ENCODE measurements around the gene ATRNL1. TPM values are rescaled to one million over a fixed set of nuclear protein-coding genes. Genes with fewer than 3 reads are reported as not detected.

The ATRNL1 gene
- total RNA-seq, 1 donor from 2014 or later = 66.0 TPM

GRCh38 chr10:115974816-115975430, 881.8 kb downstream of the ATRNL1 start:
- no peaks in the 10 kb centered on the region for H3K4me1 Mint-ChIP-seq (ENCODE audit: low read depth)
- peaks cover 6% of the 10 kb centered on the region for H3K9me3 Mint-ChIP-seq (ENCODE audit: low read depth)
- TF ChIP-seq, protein P1, sequence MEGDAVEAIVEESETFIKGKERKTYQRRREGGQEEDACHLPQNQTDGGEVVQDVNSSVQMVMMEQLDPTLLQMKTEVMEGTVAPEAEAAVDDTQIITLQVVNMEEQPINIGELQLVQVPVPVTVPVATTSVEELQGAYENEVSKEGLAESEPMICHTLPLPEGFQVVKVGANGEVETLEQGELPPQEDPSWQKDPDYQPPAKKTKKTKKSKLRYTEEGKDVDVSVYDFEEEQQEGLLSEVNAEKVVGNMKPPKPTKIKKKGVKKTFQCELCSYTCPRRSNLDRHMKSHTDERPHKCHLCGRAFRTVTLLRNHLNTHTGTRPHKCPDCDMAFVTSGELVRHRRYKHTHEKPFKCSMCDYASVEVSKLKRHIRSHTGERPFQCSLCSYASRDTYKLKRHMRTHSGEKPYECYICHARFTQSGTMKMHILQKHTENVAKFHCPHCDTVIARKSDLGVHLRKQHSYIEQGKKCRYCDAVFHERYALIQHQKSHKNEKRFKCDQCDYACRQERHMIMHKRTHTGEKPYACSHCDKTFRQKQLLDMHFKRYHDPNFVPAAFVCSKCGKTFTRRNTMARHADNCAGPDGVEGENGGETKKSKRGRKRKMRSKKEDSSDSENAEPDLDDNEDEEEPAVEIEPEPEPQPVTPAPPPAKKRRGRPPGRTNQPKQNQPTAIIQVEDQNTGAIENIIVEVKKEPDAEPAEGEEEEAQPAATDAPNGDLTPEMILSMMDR (IDR thresholded peaks at IDR 0.05) = no peak
- DNase-seq (ENCODE audit: low spot score) = no peak
- H3K27ac Mint-ChIP-seq (ENCODE audit: unreplicated experiment) = no peak overlapping the region
- no peaks in the 10 kb centered on the region for H3K36me3 Mint-ChIP-seq (ENCODE audit: low read depth)
- no peaks in the 10 kb centered on the region for H3K27me3 Mint-ChIP-seq (ENCODE audit: low read depth)
- no peak overlapping the region for H3K4me3 Mint-ChIP-seq (ENCODE audit: unreplicated experiment)

DNA sequence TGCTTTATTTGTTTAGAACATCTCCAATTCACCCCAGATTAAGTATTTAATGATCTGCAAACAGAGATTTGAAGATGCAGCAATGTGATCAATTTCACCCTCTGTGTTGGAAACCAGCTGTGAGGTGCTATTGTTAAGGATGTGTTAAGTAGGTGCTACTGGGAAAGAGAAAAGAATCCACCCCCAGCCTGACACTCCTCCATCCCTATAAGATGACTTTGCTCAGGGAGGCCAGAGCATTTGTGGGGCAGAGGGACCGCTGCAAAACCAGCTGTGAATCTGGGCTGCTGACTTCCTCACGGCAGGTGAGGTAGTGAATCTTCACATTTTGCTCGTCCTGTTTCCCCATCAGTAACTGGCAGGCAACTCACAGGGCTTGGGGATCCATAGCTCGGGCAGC, 882.3 kb downstream of the ATRNL1 start:
- H3K4me3 Mint-ChIP-seq (ENCODE audit: unreplicated experiment) = no peak overlapping the region
- TF ChIP-seq, protein P1 (IDR thresholded peaks at IDR 0.05) = no peak
- no peak for DNase-seq (ENCODE audit: low spot score)
- H3K9me3 Mint-ChIP-seq (ENCODE audit: low read depth) = peaks cover 6% of the 10 kb centered on the region
- H3K36me3 Mint-ChIP-seq (ENCODE audit: low read depth) = no peaks in the 10 kb centered on the region
- no peaks in the 10 kb centered on the region for H3K27me3 Mint-ChIP-seq (ENCODE audit: low read depth)
- H3K4me1 Mint-ChIP-seq (ENCODE audit: low read depth) = peaks cover 2% of the 10 kb centered on the region
- H3K27ac Mint-ChIP-seq (ENCODE audit: unreplicated experiment) = no peak overlapping the region

- no peaks in the 10 kb centered on the region for H3K27me3 Mint-ChIP-seq (ENCODE audit: low read depth)
- no peak for DNase-seq (ENCODE audit: low spot score)
- no peak overlapping the region for H3K4me3 Mint-ChIP-seq (ENCODE audit: unreplicated experiment)
- TF ChIP-seq, protein P1 (IDR thresholded peaks at IDR 0.05) = no peak
- H3K27ac Mint-ChIP-seq (ENCODE audit: unreplicated experiment) = no peak overlapping the region
- peaks cover 8% of the 10 kb centered on the region for H3K4me1 Mint-ChIP-seq (ENCODE audit: low read depth)
- H3K36me3 Mint-ChIP-seq (ENCODE audit: low read depth) = no peaks in the 10 kb centered on the region
- peaks cover 6% of the 10 kb centered on the region for H3K9me3 Mint-ChIP-seq (ENCODE audit: low read depth)
Observed at GRCh38 chr10:115976342-115976741, 883.2 kb downstream of the ATRNL1 start.

DNA sequence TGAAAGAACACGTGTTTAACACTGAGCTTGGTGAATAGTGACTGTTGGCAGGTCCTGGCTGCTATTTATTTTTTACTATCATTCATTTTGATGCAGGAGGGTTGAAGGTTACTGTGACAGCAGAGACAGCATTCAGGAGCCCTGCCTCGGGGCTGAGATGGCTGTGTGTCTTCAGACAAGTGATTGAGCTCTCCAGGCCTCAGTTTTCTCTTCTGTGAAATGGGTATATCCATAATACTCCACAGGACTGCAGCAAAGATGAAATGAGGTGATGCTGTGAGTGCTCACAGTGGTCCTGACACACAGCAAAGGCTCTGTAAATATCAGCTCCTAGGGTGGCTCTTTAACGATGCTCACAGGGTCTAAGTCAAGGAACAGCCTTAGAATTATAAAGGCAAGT, 884.7 kb downstream of the ATRNL1 start:
- Mint-ChIP-seq H3K4me3 (ENCODE audit: unreplicated experiment) (no peak overlapping the region), H3K9me3 (ENCODE audit: low read depth) (peaks cover 6% of the 10 kb centered on the region)
- no peak for DNase-seq (ENCODE audit: low spot score)

DNA sequence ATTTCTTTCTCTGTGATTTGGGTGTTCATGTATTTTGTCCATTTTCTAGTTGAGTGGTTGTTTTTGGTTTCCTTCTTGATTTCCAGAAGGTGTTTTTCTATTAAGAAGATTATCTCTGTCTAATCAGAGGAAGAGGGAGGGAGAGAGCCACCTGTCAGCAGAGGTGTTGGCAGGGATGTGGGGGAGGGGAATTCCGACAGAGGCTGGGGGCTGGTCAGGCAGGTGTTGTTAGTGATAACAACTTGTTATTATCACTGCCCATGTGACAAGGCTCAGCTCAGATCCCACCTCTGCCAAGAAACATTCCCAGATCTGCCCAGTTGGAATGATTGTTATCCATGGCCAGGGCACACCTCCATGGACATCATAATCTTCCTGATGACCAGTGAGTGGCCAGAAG, 886.4 kb downstream of the ATRNL1 start:
- TF ChIP-seq, protein P1 (IDR thresholded peaks at IDR 0.05) = no peak
- H3K36me3 Mint-ChIP-seq (ENCODE audit: low read depth) = no peaks in the 10 kb centered on the region
- H3K9me3 Mint-ChIP-seq (ENCODE audit: low read depth) = peaks cover 11% of the 10 kb centered on the region
- DNase-seq (ENCODE audit: low spot score) = no peak
- H3K27me3 Mint-ChIP-seq (ENCODE audit: low read depth) = no peaks in the 10 kb centered on the region
- H3K4me3 Mint-ChIP-seq (ENCODE audit: unreplicated experiment) = no peak overlapping the region
- H3K27ac Mint-ChIP-seq (ENCODE audit: unreplicated experiment) = no peak overlapping the region
- H3K4me1 Mint-ChIP-seq (ENCODE audit: low read depth) = peaks cover 8% of the 10 kb centered on the region

More for the DNA sequence above, 884.7 kb downstream of the ATRNL1 start:
- Mint-ChIP-seq H3K36me3 (ENCODE audit: low read depth) (no peaks in the 10 kb centered on the region), H3K27ac (ENCODE audit: unreplicated experiment) (no peak overlapping the region), H3K27me3 (ENCODE audit: low read depth) (no peaks in the 10 kb centered on the region), H3K4me1 (ENCODE audit: low read depth) (peaks cover 8% of the 10 kb centered on the region)
- TF ChIP-seq, protein P1 (IDR thresholded peaks at IDR 0.05) = no peak
